ENCODE data around the gene CDK5R1. TPM values are rescaled to one million over a fixed set of nuclear protein-coding genes. Genes with fewer than 3 reads are reported as not detected.
"Not testable (repeated sequence)": the region's sequence is repeated elsewhere in the genome, so short reads cannot be mapped to it uniquely, and the experiment has no call there.

CDK5R1 gene
- total and polyA plus RNA-seq, 2 donors (not counting 3 experiments of a cell fraction or from before 2014, with no cell fraction given): 1.6 to 3.9 TPM

- Histone ChIP-seq H4K20me1 (replicated peaks; ENCODE audit: control insufficient read depth, extremely low read depth, insufficient read depth, low read length) (no peaks in the 10 kb centered on the region), H3K9ac (replicated peaks; ENCODE audit: extremely low read depth, insufficient read depth, low read length) (no peak overlapping the region), H3K4me3 (replicated peaks in 1 of 3; ENCODE audit: insufficient read depth in 1 of 3, low read depth in 1 of 3, low read length in 3 of 3) (no peak overlapping the region), H3K79me2 (ENCODE audit: control insufficient read depth, insufficient read depth, low read length) (no peaks in the 10 kb centered on the region), H3K9me1 (replicated peaks; ENCODE audit: control insufficient read depth, extremely low read depth, insufficient read depth, low read length) (no peaks in the 10 kb centered on the region), H2AFZ (ENCODE audit: low read depth, low read length) (no peak overlapping the region), H3K27ac (ENCODE audit: insufficient read depth, low read depth, low read length) (no peak overlapping the region), H3K27me3 (ENCODE audit: control insufficient read depth in 2 of 2, insufficient read depth in 2 of 2, low read length in 2 of 2) (no peaks in the 10 kb centered on the region), H3K9me3 (replicated peaks; ENCODE audit: control insufficient read depth, insufficient read depth, low read length) (no peaks in the 10 kb centered on the region), H3K36me3 (ENCODE audit: control insufficient read depth in 2 of 2, extremely low read depth in 1 of 2, insufficient read depth in 2 of 2, low read length in 2 of 2) (no peaks in the 10 kb centered on the region), H3K4me2 (ENCODE audit: insufficient read depth, low read length) (no peak overlapping the region), H3K4me1 (ENCODE audit: control insufficient read depth, extremely low read depth, insufficient read depth, low read length) (peaks cover 15% of the 10 kb centered on the region)
- CTCF ChIA-PET: no interaction called here
- DNase-seq (ENCODE audit: low read depth, low spot score): no peak
- TF ChIP-seq GATA2 (IDR thresholded peaks at IDR 0.05; ENCODE audit: insufficient read depth, insufficient read length, low read depth, low read length) (no peak), JUN (IDR thresholded peaks at IDR 0.05; ENCODE audit: borderline replicate concordance, insufficient read depth, insufficient read length, low read depth) (no peak), MYC (IDR thresholded peaks at IDR 0.05; ENCODE audit: low read depth, low read length) (no peak), POLR2A (IDR thresholded peaks at IDR 0.05; ENCODE audit: low read depth, low read length) (no peak), POLR2AphosphoS5 (IDR thresholded peaks at IDR 0.05; ENCODE audit: insufficient read depth, low read depth, low read length) (no peak), EZH2 (IDR thresholded peaks at IDR 0.05; ENCODE audit: borderline replicate concordance, low read depth, low read length, severe bottlenecking) (no peak), MAX (IDR thresholded peaks at IDR 0.05; ENCODE audit: insufficient read depth, insufficient read length) (no peak), CTCF (IDR thresholded peaks at IDR 0.05; ENCODE audit: extremely low read depth in 1 of 2, insufficient read depth in 1 of 2, low read depth in 1 of 2, low read length in 2 of 2) (no peak), FOS (IDR thresholded peaks at IDR 0.05; ENCODE audit: borderline replicate concordance, insufficient read depth, low read length) (no peak)
- POLR2A ChIA-PET: interaction anchor here (0.5 to 0.7 kb wide), 2 partner anchors 13 to 481 kb away, joined by 5 to 6 read pairs; no protein-coding TSS in a partner anchor
- intact Hi-C loops (cut with micrococcal nuclease): no loop called here
- no peak for FAIRE-seq
- dilution Hi-C loops (cut with MboI; ENCODE audit: extremely low pct_ligation_motif_present, low sequenced_read_pairs): no loop called here
- BruUV-seq (replicated peaks): no TSS peak
Observed at GRCh38 chr17:32523827-32524552, 37.2 kb downstream of the CDK5R1 start.

GRCh38 chr17:32524553-32524880 lies 37.7 kb downstream of the CDK5R1 start:
- FAIRE-seq; dilution Hi-C loops (cut with MboI; ENCODE audit: extremely low pct_ligation_motif_present, low sequenced_read_pairs); H4K20me1 ChIP-seq (replicated peaks; ENCODE audit: control insufficient read depth, extremely low read depth, insufficient read depth, low read length); intact Hi-C loops (cut with micrococcal nuclease); H3K36me3 ChIP-seq (ENCODE audit: control insufficient read depth in 2 of 2, extremely low read depth in 1 of 2, insufficient read depth in 2 of 2, low read length in 2 of 2); CTCF ChIA-PET; H3K4me2 ChIP-seq (ENCODE audit: insufficient read depth, low read length); H3K9ac ChIP-seq (replicated peaks; ENCODE audit: extremely low read depth, insufficient read depth, low read length); H2AFZ ChIP-seq (ENCODE audit: low read depth, low read length); BruUV-seq (replicated peaks); H3K4me3 ChIP-seq (replicated peaks in 1 of 3; ENCODE audit: insufficient read depth in 1 of 3, low read depth in 1 of 3, low read length in 3 of 3); DNase-seq (ENCODE audit: low read depth, low spot score); H3K79me2 ChIP-seq (ENCODE audit: control insufficient read depth, insufficient read depth, low read length); H3K27ac ChIP-seq (ENCODE audit: insufficient read depth, low read depth, low read length); H3K27me3 ChIP-seq (ENCODE audit: control insufficient read depth in 2 of 2, insufficient read depth in 2 of 2, low read length in 2 of 2); H3K9me3 ChIP-seq (replicated peaks; ENCODE audit: control insufficient read depth, insufficient read depth, low read length); H3K9me1 ChIP-seq (replicated peaks; ENCODE audit: control insufficient read depth, extremely low read depth, insufficient read depth, low read length): not testable (repeated sequence)
- peaks cover 14% of the 10 kb centered on the region for H3K4me1 ChIP-seq (ENCODE audit: control insufficient read depth, extremely low read depth, insufficient read depth, low read length)
- POLR2A ChIA-PET: interaction anchor here (0.7 kb wide), 1 partner anchor 480 kb away, joined by 6 read pairs; no protein-coding TSS in a partner anchor

Data from endothelial cell of umbilical vein (primary cell).